Stimulated activated CD4-positive, alpha-beta T cell treated with anti-CD3 and anti-CD28 coated beads, Interleukin-12 subunit alpha, Interleukin-12 subunit beta, amount 100 ng/mL, for 24 hours (primary cell): ENCODE measurements around the gene LIMS3.
"Not testable (repeated sequence)": the region's sequence is repeated elsewhere in the genome, so short reads cannot be mapped to it uniquely, and the experiment has no call there.

Experiments used
- DNase-seq, 2 experiments: peaks; one replicate each; pipeline ENCODE4 v3.0.0-alpha.2; 2020; ENCODE audit warnings: low read depth in 2 of 2

The LIMS3 gene

GRCh38 chr2:109898462-109899336 lies at the start of gene LIMS3:
Gene LIMS3, plus strand, starts transcription at chr2:109898688. Its CDS starts 41 bp downstream, at chr2:109898729.
- DNase-seq, result not testable (repeated sequence)

- DNase-seq, result not testable (repeated sequence)
These were observed 27.2 kb upstream of the LIMS3 start for GRCh38 chr2:109871129-109871751.

- DNase-seq, result not testable (repeated sequence)
These were observed 21.9 kb upstream of the LIMS3 start for GRCh38 chr2:109876625-109877024.

GRCh38 chr2:109882112-109882511 lies 16.4 kb upstream of the LIMS3 start:
- not testable (repeated sequence) for DNase-seq

DNA sequence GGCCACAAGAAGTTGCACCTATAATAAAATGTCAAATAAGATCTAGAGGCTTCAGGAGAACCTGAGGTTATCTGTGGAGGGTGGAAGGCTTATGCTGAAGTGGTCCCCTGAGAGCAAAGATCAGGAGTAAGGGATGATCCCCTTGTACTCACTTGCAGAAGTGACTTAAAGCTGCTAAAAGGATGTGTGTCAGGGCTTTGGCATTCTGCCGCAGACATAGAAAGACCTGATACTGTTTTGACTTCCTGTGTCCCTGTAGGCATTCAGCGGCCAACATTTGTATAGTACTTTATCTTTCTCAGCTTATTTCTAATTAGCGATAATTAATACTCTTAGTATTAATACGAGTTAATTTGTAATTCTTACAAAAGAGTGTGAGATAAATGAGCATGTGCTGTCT lies 10.1 kb upstream of the LIMS3 start:
- DNase-seq, result not testable (repeated sequence)

DNA sequence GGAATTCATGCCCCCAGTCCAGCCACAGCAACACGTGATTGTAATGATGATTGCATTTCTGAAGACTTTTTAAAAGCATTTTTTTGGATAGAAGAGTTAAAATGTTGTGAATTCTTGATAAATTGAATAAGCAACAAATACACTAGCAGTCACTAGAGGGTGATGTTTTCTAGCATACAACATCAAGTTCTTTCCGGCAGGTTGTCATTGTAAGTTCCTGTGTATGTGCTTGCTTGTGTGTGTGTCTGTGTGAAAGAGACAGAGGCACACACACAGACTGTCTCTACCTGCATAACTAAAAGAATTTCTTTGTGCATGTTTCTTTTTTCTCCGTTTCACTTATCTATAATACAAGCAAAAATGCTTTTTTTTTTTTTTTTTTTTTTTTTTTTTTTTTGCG lies 8.6 kb upstream of the LIMS3 start:
- DNase-seq, result not testable (repeated sequence)

GRCh38 chr2:109891024-109891423 lies 7.5 kb upstream of the LIMS3 start:
- not testable (repeated sequence) for DNase-seq

DNA sequence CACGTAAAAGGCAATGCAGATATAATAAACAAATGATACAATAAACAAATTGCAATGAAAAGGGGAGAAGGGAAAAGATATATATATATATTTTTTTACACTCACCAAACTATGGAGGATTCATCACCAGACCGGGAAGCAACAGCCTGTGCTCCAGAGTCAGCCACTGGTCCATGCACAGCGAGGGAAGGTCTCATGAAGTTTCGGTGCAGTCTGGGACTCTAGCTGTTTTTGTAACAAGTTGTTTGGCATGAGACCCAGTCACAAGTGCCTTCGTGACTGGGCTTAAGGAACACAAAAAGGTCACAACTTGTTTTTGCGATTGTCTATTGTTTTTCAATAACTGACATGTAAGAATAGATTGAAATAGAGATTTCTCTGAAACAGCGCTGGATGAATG lies 4.8 kb upstream of the LIMS3 start:
- not testable (repeated sequence) for DNase-seq

- DNase-seq, result not testable (repeated sequence)
These were observed 4.3 kb upstream of the LIMS3 start for GRCh38 chr2:109894141-109894540.

- DNase-seq, result not testable (repeated sequence)
These were observed 3.2 kb upstream of the LIMS3 start for GRCh38 chr2:109895090-109895869.

DNA sequence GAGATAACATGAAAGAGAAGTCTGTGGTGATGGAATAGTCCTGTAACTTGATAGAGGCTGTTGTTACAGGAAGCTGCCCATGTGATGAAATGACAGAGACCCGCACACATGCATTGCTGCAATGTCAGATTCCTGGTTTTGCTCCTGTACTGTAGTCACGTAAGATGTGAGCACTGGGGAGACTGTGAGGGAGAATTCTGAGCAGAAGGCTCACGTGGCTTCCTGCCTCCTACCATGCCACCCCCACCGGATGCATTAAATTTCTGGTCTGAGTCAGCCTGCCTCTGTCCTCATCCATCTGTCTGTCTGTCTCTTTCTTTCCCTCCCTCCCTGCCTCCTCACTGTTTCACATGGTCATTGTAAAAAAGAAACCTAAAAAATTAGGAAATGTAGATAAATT lies 2.3 kb upstream of the LIMS3 start:
- DNase-seq, result not testable (repeated sequence)

DNA sequence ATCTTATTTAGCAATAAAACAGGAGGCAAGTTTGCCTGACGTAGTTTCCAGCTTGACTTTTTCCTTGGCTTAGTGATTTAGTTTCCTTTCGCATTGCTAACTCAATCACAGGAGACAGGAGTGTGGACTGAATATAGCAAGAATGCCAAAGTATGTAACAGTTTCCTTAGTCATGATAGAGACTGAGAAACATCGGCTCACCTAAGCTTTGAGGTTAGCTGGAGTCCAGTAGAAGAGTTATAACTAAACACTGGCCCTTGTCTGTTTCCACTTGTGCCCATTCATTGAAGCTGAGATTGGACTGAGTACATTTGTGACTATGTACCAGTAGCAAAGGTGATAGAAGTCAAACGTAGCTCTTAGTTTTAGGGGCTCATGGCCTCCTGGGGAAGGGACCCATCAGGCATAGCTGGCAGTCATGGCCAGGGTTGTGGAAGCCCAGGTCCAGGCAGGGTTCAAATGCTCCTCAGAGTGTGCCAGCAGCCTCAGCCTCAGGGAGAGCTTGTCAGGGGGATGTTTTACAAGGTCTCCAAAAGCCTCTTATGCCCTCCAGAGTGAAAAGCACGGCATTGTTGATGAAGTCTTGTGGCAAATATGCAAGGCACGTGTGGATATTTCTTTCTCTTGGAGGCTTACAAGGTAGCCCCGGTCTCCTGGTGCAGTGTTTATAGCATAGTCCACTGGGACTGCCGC lies 573 bp upstream of the LIMS3 start:
- DNase-seq, result not testable (repeated sequence)

GRCh38 chr2:109905796-109906195 lies 7.3 kb downstream of the LIMS3 start:
- DNase-seq, result not testable (repeated sequence)

DNA sequence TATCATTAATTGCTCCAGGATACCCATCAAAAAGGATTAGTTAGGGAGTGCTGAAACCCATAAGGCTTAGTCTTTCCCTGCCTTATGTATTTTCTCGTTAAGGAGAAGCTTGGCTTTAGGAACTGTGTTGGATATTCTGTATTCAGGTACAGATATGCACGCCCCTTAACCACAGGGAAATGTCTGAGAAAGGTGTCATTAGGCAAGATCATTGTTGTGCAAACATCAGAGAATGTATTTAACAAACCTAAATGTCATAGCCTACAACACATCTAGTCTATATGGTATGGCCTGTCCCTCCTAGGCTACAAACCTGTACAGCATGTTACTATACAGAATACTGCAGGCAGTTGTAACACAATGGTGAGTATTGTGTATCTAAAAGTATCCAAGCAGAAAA lies 10.1 kb downstream of the LIMS3 start:
- DNase-seq, result not testable (repeated sequence)

DNA sequence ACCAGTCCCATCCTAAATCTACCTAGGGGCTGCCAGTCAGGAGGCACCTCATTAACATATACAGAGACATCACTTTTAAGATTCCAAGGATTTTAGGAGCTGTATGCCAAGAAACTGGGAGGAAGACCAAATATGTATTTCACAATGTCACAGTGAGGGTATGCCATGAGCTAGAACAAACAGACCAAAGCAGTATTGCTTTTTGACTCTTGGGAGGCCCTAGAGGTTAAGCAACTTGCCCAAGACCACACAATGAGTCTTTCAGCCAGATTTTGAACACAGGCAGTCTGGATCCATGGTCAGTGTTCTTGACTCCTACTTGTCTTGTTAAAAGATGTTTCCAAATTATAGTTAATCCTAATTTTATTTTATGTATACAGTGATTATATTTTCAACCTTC lies 12.3 kb downstream of the LIMS3 start:
- not testable (repeated sequence) for DNase-seq

- not testable (repeated sequence) for DNase-seq
These were observed 15.4 kb downstream of the LIMS3 start for GRCh38 chr2:109913911-109914310.

DNA sequence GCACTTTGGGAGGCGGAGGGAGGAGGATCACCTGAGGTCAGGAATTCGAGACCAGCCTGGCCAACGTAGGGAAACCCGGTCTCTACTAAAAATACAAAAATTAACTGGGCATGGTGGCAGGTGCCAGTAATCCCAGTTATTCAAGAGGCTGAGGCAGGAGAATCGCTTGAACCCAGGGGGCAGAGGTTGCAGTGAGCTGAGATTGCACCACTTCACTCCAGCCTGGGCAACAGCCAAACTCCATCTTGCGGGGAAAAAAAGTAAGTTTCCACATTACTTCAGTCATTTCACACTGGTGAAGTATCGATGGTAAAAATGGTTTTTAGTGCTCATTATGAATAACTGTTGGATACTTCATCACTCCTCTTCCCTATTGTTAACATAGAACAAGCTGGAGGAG lies 16.1 kb downstream of the LIMS3 start:
- DNase-seq, result not testable (repeated sequence)

- DNase-seq, result not testable (repeated sequence)
These were observed 17.3 kb downstream of the LIMS3 start for GRCh38 chr2:109915830-109916229.

- DNase-seq, result not testable (repeated sequence)
These were observed 21.7 kb downstream of the LIMS3 start for GRCh38 chr2:109920162-109920561.

DNA sequence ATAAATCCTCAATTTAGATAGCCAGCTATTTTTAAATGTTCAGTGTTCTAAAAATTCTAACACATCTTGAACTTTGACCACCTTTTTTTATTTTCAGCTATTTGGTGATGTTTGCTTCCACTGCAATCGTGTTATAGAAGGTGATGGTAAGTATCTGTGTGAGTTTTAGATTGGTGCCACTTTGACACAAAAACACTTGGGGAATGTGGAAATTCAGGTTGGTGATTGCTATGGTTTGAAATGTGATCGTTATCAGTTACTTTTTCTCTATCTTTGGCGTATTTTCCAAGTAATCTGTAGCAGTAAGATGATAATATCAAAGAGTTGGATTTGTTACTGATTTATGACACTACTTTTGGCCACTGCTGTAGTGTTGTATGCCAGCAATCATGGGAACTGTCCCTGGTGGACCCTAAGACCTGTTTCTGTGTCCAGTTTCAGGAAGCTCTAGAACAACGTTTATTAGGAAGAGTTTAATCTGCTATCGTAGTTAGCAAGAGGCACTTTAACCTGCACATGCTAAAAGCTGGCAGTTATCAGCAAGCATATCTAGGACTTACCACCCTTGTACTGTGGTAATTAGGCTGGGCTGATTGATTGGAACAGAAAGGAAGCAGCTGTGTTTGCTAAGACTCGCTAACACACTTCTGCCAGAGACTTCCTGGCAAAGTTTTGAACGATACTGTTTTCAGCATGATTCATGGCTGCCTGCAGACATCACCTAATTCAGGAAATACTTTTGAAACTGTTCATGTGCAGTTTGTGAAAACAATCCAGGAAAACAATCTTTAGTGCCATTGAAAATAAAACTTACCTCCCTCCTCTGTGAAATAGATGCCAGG lies 23.3 kb downstream of the LIMS3 start:
- DNase-seq, result not testable (repeated sequence)
